GM18505 (cell line): ENCODE data around the gene EFCAB8.
"Not testable (repeated sequence)": the region's sequence is repeated elsewhere in the genome, so short reads cannot be mapped to it uniquely, and the experiment has no call there.

ENCODE experiments used
- ATAC-seq: cut with Tn5 transposase; IDR thresholded peaks from one replicate; pipeline ENCODE4 v1.9.1; 2021; ENCODE audit not compliant: unreplicated experiment
- POLR2A ChIP-seq: IDR thresholded peaks from 4 replicates; pipeline ENCODE4 v1.6.1; 2011; ENCODE audit warnings: borderline replicate concordance; ENCODE audit not compliant: insufficient read depth, insufficient read length; ENCODE audit errors: extremely low read depth

EFCAB8 gene

DNA sequence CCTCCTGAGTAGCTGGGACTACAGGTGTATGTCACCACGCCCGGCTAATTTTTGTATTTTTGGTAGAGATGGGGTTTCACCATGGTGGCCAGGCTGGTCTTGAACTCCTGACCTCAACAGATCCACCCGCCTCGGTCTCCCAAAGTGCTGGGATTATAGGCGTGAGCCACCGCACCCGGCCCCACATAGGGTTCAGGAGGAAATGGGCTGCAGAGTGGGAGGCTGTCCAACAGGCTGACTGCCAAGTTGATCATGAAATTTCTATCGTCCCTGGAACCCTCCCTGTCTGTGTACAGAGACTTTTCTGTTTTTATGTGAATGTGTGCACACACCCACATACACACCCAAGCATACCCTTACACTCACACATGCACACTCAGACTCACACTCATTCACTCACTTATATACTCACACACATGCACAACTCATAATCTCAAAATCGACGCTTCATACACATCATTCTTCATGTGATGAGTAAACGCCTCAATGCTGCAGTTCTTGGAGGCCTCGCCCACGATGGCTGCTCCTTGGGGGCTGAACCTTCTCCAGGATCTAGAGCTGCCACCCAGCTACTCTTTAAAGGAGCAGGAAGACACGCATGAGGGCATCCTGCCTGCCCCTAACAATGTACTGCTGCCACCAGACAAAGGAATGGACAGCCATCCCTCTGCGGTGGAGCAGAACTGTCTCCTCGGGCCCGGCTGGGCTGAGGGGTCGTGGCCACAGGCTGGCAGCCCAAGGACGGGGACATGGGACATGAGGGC is 109.9 kb downstream of the EFCAB8 start:
- ATAC-seq = no peak
- TF ChIP-seq POLR2A = no peak

DNA sequence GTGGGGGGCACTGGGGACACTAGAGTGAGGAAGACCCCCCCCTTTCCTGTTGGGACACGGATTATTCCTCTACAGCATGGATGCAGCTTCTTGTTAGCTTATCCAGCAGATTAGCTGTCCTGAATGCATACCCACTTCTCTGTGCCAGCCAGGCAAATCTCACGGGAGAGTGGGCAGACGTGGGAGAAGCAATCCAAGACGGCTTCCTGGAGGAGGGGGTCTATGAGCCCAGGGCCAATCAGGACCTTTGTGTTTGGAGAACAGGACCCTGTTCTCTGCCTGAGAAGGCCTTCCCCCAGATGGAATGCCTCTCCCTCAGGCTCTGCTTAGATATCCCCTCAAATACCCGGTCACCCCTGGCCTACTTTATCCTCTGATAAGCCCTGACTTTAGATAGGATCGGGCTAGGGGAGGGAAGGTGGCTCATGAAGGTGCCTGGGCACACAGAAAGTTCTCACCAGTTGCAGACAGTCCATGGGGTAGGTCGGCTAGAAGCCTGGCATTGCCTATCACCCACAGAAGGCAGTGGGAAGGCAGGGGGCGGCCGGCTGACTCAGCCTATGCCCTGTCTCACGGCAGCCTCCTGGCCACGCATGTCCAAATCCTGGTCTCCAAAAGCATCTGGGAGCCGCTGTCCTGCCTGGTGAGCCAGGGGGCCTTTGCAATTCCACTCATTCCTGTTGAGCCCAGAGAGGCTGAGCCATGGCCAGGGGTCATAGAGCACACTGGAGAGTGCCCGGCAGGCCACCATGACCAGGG is 110.8 kb downstream of the EFCAB8 start:
- TF ChIP-seq POLR2A = no peak
- no peak for ATAC-seq

DNA sequence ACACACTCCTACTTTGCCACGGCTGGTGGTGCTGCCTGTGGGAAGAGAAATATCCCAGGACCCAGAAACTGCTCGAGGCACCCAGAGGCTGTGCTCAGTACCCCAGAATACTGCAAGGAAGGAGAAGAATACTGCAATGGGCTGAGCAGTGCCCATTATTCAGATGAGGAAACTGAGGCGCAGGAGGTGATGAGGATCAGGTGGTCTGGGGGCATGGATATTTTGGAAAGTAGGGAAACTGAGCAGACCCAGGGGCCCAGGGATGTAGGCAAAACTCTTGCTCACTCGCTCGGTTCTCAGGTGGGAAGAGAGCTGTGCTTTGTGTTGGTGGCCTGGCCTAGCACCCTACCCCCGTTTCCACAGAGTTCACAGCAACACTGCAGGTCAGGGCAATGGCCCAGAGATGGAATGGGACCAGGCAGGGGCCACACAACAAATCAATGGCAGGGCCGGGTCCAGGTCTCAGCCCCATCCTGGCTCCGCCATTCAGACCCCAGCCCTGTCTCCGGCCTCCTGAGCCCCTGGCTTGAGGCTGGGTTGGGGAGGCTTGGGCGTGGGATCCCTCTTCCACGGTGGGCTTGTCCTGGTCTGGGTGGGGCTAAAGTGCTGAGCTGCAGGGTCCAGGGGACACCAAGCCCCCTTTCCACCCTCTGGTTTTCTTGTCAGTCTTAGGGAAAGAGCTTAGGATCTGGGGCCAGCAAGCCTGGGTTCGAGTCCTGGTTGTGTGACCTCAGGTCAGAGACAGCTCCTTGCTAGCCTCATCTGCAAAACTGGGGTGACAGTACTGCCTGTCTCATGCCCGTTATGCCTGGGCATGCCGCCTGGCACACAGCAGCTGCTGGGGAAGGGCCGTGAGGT is 111.6 kb downstream of the EFCAB8 start:
- TF ChIP-seq POLR2A = no peak
- no peak for ATAC-seq

DNA sequence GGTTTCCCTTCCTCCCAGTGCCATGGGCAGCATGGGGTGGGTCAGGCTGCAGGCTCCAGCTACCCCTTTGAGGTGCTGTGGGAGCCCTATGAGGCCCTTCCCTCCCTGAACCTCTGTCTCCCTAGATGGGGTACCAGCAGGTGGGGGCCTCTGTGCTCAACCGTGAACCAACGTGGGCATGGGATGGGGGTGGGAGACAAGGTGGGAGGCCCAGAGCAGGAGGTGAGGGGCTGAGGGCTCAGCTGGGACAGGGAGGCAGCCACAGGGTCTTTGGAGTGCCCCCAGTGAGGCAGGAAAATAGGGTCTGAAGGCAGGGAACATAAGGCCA is 112.2 kb downstream of the EFCAB8 start:
- no peak for TF ChIP-seq POLR2A
- ATAC-seq = no peak

DNA sequence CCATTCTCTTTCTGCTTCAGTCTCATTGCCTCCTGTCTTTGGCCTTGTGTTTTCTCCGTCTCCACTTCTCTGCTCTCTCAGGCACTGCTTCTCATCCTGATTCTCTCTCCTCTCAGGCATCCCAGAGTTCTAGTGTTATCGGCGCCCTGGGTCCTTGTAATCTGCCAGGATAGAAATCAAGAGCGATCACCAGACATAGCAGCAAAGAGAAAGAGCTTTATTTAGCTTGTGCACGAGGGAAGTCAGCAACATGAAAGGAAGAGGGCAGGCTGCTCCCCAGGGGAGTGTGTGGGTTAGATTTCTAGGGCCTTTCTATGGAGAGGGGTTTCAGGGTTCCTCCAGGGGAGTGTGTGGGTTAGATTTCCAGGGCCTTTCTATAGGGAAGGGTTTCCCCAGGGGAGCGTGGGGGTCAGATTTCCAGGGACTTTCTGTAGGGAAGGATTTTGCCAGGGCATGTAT is 113.0 kb downstream of the EFCAB8 start:
- TF ChIP-seq POLR2A = no peak
- peak; percentile 20 for ATAC-seq

DNA sequence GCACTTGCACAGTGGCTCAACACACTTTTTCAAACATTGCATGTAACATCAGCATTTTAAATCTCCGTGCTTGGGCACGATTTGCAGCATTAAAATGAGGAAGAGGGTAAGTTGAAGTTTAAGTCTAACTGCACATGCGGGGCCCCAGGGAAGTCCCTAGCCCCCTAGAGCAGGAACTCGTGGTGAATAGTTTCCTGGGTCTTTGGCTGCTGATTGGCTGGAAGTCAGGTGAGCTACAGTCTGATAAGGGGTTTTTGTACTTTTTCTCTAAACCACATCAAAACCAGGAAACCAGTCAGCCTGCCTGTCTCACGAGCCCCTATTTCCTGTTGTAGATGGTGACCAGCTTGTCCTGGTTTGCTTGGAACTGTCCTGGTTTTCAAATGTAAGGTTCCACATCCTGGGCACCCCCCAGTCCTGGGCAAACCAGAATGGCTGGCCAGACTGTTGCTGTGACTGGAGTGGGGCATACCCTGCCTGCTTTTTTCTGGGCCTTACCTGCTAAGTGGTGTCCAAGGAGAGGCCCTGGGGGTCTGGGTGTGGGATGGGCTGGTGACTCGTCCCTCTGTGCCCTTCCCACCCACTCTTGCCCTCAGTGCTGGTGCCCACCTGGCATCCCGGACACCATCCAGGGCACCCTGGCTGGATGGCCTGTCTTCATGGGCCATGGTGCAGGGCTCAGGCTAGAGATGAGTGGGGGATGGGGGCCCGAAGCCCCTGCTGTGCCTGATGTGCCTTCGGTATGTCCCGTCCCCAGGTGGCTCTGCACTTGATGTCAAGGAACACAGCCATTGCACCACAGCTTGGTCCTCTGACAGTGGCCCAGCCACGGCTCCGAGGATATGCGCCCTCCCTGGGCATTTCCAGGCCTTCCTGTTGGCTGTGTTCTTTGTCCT is 113.7 kb downstream of the EFCAB8 start:
- peak; percentile 72 for ATAC-seq
- peak; percentile 39 for TF ChIP-seq POLR2A

DNA sequence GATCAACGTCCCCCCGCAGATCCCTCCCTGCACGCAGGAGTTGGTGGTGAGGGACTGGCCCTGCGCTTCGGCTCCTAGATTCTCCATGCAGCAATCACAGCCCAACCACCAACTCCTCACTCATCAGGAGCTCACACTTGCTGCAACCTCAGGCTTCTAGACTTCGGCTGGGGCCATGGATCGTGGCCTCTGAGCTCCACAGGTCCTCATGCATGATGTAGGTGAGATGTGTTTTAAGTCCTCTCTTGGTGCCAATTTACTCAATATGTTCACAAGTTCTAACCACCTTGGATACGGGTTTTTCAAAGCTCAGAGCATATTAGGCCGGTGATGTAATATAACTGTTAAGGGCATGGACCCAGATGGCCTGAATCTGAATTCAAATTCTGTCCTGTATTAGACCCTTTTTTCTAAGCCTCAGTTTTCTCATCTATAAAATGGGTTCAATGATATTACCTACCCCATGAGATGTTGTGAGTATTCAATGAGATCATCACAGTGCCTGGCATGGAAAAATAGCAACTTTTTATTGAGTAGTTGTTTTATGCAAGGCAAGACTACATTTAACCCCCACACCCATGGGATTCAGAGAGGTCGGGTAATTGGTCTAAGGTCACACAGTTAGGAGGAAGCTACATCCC is 114.5 kb downstream of the EFCAB8 start:
- no peak for TF ChIP-seq POLR2A
- no peak for ATAC-seq

DNA sequence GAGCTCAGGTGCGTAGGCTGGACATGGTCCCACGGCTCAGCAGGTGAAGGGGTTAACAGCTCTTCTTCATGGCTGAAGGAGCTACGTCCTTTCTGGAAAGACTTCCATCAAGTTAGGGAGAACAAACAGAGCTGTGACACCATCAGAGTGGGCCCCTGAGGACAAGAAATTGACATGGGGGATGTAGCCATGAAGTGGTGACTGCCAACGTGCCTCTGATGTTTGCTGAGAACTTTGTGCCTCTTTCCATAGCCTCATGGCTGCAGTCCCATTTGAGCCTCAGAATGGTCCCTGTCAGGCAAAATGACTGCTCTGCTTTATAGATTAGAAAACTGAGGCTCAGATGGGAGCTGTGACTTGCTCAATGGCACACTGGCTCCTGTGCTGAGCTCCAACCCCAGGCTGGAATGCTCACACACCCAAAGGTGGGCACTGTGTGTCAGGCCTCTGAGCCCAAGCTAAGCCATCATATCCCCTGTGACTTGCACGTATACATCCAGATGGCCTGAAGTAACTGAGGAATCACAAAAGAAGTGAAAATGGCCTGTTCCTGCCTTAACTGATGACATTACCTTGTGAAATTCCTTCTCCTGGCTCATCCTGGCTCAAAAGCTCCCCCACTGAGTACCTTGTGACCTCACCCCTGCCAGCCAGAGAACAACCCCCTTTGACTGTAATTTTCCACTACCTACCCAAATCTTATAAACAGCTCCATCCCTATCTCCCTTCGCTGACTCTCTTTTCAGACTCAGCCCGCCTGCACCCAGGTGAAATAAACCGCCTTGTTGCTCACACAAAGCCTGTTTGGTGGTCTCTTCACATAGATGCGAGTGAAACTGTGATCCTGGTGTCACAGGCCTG is 115.7 kb downstream of the EFCAB8 start:
- not testable (repeated sequence) for ATAC-seq

DNA sequence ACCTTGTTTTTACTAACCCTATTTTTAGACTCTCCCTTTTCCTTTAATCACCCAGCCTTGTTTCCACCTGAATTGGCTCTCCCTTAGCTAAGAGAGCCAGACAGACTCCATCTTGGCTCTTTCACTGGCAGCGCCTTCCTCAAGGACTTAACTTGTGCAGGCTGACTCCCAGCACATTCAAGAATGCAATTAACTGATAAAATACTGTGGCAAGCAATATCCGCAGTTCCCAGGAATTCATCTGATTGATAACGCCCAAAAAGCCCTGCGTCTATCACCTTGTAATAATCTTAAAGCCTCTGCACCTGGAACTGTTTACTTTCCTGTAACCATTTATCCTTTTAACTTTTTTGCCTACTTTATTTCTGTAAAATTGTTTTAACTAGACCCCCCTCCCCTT is 116.4 kb downstream of the EFCAB8 start:
- ATAC-seq = not testable (repeated sequence)

DNA sequence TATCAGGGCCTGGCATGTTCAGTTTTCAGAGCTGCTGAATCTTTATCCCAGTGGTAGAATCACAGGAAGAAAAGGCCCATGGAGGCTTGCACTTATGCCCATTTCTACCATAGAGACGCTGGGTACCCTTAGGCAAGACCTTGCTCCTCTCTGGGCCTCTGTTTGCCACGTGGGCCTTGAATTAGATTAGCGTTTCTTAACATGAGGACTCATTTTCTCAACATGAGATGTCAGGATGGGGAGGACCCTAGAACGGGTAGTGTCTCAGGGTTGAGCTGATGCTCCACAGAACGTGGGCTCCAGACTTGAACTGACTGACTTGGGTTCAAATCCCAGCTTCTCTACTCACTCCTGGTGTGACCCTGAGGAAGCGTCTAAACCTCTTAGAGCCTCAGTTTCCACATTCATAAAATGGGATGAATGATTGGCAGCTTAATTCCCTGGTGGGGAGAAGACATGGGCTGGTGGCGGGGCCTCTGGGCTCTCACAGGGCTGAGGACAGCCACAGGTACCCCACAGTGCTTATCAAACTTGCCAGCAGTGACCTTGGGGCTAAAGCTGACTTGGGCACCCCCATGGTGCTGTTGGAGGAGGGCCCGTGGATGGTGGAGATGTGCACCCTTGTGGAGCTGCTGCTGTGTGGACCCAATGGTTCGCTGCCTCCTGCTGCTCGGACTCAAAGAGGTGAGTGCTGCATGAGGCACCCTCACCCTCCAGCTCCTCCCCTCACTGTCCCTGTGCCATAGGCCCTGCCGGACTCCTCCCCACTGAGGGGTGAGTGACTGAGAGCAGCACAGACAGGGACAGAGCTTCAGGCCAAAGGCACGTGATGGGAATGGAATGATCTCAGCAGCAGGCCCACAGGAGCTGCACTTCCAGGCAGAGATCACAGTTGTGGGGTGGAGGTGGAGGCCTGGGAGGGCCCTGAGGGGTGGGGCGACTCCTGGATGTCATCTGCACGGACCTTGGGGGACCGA is 117.3 kb downstream of the EFCAB8 start:
- TF ChIP-seq POLR2A = no peak
- no peak for ATAC-seq

DNA sequence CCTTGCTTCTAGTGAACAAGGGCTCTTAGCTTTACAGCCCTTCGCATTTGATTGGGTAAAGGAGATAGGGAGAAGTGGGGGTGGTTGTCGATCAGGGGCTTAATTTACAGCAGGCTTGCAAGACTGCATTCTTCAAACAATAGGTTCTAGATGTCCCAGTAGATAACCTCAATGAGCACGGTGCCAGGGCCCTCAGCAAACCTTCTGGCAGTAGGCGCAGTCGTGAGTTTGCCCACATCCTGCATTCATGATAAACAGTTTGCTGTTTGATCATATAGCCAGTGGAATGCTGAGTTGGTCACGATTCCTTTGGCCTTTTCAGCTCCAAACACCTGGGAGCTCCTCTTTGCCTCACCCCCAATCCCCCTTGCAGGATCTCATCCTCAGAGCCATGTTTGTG is 118.0 kb downstream of the EFCAB8 start:
- no peak for ATAC-seq
- TF ChIP-seq POLR2A = no peak
